HG02885 (cell line): ENCODE measurements around the gene MPO.

Experiments used
- ATAC-seq: cut with Tn5 transposase; IDR thresholded peaks from one replicate; pipeline ENCODE4 v1.9.1; 2021; ENCODE audit warnings: mild to moderate bottlenecking; ENCODE audit not compliant: unreplicated experiment, poor library complexity

Gene MPO

DNA sequence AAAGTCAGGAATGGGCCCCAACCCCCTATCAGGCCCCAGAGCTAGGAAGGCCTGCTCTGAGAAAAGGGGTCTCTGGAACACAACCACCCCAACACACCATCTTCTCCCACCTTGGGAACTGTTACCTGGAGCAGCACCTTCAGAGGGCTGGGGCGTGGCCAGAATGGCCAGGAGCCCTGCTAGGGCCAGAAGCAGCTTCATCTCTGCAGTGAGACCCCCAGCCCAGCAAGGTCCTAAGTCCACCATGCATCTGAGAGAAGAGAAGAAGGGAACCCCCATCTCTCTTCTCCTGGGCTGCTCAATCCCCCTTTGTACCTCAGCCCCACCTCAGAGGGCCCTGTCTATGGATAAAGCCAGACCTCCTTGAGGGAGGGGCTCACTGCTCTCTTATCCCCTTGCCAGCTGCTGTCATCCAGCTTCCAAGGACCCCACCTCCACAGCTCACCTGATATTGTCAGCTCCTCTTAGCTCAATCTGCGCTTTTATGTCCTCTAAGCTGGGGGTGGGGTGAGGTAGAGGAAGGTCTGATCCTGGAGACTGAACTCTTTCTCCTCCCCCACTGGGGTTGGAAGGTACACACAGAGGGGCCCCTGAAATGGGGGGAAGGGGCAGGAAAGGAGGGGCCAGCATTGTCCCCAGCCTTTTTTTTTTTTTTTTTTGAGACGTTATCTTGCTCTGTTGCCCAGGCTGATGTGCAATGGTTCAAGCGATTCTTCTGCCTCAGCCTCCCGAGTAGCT, at the start of gene MPO:
Gene MPO, minus strand, starts transcription at position 456 of the 738 bp plus-strand sequence. Its CDS starts 177 bp downstream, at position 279.
- no peak for ATAC-seq

GRCh38 chr17:58329810-58330537, 49.2 kb upstream of the MPO start:
- peak; percentile 18 for ATAC-seq

DNA sequence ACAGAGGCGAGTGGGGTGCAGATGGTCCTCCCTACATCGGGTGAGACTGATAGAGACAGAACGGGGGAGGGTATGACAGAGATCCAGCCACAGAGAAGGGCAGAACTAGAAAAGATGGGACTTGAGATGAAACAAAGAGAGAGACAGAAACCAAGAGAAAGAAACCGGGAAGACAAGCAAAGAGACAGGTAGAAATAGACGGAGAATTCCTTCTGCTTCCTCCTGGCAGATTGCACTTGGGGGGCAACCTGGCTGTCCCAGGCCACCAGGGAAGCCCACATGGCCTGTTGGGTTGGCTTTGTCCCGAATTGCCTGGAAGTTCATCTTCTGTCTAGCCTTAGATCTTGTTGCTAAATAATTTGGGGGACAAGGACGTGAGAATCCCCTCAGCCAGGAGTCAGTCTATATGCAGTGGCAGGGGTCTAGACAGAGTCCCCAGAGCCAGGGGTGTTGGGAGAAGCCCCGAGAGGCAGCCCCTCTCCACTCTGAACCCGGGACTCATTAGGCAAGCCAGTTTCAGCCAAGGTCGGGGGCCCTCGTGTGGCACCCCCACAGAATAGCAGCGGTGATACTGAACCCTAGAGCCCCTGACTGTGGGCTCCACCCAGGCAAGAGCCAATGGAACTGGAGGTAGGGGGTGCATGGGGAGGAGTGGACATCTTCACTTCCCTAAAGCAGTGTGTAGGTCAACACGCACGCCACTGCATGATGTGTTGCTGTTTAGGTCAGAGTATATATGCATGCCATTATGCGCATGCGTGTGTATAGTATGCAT, 48.5 kb upstream of the MPO start:
- peak; percentile 41 for ATAC-seq

- peak; percentile 24 for ATAC-seq
Observed at GRCh38 chr17:58328195-58329034, 47.7 kb upstream of the MPO start, which contains the start of gene TSPOAP1. TSPOAP1 (minus strand) TSS chr17:58328795; CDS start chr17:58327920, 875 bp downstream.

DNA sequence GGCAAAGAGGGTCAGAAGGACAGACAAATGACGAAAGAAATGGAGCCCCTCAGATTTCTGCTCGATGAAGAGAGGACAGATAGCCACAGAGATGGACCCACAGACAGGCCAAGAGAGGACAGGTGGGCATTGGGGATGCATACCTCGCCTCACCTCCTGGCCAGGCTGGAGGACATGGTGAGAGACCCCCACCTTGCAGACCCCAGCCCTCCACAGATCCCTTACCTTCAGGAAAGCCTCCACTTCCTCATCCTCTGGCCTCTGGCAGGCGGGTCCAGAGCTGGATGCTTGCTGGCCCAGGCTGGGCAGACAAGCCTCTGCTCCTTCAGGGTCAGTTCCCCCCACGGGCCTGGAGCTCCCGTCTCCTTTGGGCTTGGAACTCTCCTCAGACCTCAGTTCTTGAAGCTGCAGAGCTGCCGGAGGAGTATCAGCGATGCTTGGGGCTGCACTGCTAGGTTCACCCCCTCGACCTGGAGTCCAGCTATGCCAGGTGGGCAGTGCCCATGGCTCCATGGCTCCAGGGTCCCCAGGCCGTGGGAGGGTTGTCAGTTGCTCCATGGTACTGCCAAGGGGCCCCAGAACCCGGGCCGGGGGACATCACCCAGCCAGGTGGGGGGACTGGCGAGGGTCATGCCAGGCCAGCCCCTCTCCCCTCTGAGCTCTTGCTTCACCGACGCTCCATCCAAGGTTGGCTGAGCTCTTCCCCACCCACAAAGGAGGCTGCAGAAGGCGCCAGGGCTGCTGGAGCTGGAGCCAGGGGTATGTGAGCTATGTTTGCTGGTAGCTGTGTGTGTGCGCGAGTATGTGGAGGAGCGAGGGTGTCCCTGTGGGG, 46.8 kb upstream of the MPO start:
- no peak for ATAC-seq

- ATAC-seq = no peak
Observed at GRCh38 chr17:58326609-58327362, 46.1 kb upstream of the MPO start.

GRCh38 chr17:58325976-58326468, 45.3 kb upstream of the MPO start:
- no peak for ATAC-seq

DNA sequence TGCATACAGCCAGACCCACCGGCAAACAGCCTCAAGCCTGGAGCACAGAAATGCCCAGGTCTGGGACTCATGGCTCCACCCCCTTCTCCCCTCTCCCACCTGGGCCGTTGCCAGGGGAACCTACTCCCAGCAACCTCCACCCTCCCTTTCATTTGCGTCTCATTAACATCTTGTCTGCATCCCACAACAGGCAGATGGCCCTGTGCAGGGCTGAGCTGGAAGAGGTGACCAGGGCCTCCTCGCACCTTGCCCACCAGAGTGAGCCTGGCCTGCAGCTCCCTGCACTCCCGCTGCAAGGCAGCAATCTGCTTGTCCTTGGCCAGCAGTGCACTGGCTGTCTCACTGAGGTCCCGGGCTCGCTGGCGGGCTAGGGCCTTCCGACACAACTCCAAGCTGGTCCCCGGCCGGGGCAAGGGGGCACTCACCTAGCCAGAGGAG, 44.6 kb upstream of the MPO start:
- ATAC-seq = no peak

GRCh38 chr17:58324409-58325288, 43.9 kb upstream of the MPO start:
- no peak for ATAC-seq

DNA sequence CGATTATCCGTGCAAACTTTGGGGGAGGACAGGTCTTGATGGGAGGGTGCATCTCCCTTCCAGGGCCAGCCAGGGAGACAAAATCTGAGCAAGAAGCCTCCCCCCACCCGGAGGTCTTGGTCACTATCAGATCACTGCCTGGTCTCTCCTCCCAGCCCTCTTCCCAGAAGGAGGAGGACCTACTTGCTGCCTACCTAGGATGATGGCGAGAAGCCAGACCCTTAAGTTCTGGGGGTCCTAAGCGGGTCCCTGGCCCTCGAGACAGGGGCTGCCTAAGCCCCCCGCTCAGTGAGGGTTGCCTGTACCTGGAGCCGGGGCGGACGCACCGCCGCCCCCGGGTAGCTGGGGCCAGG, 43.3 kb upstream of the MPO start:
- ATAC-seq = no peak

DNA sequence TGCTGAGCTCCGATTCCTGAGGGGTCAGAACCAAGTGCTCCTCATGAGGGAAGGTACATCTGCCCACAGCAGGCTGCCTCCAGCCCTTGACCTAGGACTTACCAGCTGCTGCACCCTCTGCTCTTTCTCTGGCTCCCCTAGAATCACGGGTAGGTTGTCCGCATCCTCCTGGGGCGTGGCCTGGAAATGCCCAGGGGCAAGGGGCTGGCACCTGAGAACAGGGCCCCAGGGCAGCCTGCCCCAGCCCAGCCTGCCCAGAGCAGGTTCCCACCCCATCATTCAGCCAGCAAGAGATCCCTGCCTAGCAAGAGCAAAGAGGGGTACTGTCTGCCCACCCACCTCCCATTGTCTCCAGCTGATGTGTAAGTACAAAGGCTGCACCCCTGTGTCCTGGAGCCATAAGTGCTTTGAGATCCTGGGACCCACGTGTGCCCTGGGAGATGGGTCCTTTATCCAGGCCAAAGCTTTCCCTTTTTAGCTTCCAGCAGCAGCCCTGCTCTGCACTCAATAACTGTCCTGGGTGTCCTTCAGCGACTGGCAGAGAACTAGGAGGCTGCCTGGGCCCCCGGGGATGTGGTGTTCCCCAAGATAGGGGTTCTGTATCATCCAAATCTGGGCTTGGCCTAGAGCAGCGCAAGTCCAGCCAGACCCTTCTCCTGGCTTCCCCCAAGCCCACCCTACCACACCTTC, 42.8 kb upstream of the MPO start:
- ATAC-seq = no peak

DNA sequence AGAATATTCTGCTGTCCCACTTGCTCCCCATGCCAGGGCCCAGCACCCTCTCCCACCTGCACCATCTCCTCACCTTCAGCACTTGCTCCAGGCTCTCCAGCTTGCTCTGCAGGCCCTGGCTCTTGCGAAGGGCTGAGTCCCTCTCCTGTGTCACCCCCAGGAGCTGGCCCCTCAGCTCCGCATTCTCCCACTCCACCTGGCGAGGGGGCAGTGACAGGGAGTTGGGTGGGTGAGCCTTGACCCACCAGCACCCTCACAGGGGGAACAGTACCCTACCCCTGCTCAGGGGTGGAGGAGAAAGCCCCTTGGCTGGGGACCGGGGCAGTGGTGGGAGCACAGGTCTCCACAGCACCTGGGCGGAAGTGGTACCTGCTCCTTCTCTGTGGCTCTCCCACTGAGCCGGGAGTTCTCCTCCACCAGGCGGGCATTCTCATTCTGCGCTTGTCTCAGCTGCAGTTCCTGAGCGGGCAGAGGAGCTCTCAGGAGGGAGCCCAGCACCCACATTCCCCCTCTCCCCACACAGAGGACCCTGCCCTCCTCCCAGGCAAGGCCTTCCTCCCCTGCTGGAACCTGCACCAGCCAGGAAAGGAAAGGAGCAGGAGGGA, 41.9 kb upstream of the MPO start:
- no peak for ATAC-seq

DNA sequence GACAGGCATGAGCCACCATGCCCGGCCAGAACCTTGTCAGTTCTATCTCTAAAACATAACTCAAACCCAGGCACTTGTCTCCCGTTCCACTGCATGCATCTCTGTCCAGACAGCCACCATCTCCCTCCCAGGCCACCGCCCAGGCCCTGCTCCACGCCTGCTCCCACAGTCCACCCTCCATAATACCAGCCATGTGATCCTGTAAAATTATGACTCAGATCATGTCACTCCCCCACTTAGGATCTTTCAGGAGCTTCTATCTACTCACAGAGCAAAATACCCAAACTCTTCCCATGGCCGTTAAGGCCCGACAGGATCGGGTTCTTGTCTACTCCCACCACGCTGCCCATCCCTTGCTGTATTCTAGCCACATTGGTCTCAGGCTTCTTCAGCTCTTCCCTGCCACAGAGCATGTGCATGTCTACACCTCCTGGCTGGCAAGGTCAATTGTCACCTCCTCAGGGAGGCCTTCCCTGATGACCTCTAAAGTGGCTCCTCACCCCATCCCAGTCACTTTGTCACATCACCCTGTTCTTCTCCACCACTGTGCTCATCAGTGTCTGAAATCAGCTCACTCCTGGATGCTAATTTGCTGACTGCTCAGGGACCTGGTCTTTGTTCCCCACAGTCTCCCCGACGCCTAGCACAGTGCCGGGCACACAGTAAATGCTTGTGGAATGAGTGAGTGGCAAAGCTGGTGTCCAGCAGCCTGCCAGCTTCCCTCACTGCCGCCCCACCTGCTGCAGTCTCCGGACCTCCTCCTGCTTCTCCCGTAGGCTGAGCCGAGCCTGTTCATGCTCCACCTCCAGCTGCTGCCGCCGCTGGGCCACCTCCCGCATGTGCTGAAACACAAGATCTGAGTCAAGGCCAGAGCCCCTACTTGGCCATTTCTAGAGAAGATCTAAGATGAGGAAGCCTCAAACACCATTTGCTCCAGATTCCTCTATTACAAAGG, 41.1 kb upstream of the MPO start:
- ATAC-seq = no peak

- ATAC-seq = no peak
Observed at GRCh38 chr17:58320570-58321323, 40.0 kb upstream of the MPO start.

- no peak for ATAC-seq
Observed at GRCh38 chr17:58320163-58320558, 39.4 kb upstream of the MPO start.
